SK-N-SH treated with all-trans-retinoic acid at 6 μM for 48 hours (cell line): ENCODE results near the gene SAMD3.
"Not testable (repeated sequence)": the region's sequence is repeated elsewhere in the genome, so short reads cannot be mapped to it uniquely, and the experiment has no call there.

Experiments used
- ARNTL ChIP-seq: fragments of 450-650 bp; formaldehyde crosslinking; IDR thresholded peaks from 2 replicates; pipeline ENCODE4 v1.5.0; 2020; ENCODE audit warnings: low read depth, mild to moderate bottlenecking, moderate library complexity, borderline replicate concordance
- BACH2 ChIP-seq: fragments of 250-450 bp; sonication (Bioruptor Pico); IDR thresholded peaks from 2 replicates; pipeline ENCODE4 v1.9.0; 2021; ENCODE audit warnings: mild to moderate bottlenecking, borderline replicate concordance
- CREB5 ChIP-seq: fragments of 250-450 bp; sonication (Bioruptor Pico); IDR thresholded peaks from 2 replicates; pipeline ENCODE4 v1.5.1; 2020; ENCODE audit warnings: low read depth, mild to moderate bottlenecking, moderate library complexity
- ESRRG ChIP-seq: fragments of 250-450 bp; sonication (Bioruptor Pico); IDR thresholded peaks from 2 replicates; pipeline ENCODE4 v1.6.1; 2021; ENCODE audit warnings: mild to moderate bottlenecking
- TOX ChIP-seq: fragments of 250-450 bp; sonication (Bioruptor Pico); IDR thresholded peaks from 2 replicates; pipeline ENCODE4 v1.8.0; 2021; ENCODE audit warnings: mild to moderate bottlenecking, moderate library complexity, borderline replicate concordance
- ZNF70 ChIP-seq: fragments of 450-650 bp; formaldehyde crosslinking; IDR thresholded peaks from 2 replicates; pipeline ENCODE4 v1.5.0; 2020; ENCODE audit warnings: mild to moderate bottlenecking, moderate library complexity
- TF ChIP-seq, protein P1 (sequence below): fragments of 250-450 bp; sonication (Bioruptor Pico); IDR thresholded peaks from 2 replicates; pipeline ENCODE4 v1.8.0; 2021; ENCODE audit warnings: low read depth, mild to moderate bottlenecking, moderate library complexity, borderline replicate concordance

DNA sequence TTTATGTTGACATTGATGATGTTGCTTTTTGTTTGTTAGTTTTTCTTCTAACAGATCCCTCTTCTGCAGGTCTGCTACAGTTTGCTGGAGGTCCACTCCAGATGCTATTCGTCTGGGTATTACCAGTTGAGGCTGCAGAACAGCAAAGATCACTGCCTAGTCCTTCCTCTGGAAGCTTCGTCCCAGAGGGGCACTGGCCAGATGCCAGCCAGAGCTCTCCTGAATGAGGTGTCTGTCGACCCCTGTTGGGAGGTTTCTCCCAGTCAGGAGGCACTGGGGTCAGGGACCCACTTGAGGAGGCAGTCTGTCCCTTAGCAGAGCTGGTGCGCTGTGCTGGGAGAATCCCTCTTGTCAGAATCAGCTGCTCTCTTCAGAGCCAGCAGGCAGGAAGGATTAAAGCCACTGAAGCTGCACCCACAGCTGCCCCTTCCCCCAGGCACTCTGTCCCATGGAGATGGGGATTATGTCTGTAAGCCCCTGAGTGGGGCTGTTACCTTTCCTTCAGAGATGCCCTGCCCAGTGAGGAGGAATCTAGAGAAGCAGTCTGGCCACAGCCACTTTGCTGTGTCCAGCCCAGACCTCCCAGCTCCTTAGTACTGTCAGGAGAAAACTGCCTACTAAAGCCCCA is 49.3 kb downstream of the SAMD3 start:
- TF ChIP-seq CREB5 (CRISPR knock-in tag); ARNTL (CRISPR knock-in tag); TOX; BACH2 (CRISPR knock-in tag); ZNF70; ESRRG (CRISPR knock-in tag): not testable (repeated sequence)
- TF ChIP-seq, protein P1, sequence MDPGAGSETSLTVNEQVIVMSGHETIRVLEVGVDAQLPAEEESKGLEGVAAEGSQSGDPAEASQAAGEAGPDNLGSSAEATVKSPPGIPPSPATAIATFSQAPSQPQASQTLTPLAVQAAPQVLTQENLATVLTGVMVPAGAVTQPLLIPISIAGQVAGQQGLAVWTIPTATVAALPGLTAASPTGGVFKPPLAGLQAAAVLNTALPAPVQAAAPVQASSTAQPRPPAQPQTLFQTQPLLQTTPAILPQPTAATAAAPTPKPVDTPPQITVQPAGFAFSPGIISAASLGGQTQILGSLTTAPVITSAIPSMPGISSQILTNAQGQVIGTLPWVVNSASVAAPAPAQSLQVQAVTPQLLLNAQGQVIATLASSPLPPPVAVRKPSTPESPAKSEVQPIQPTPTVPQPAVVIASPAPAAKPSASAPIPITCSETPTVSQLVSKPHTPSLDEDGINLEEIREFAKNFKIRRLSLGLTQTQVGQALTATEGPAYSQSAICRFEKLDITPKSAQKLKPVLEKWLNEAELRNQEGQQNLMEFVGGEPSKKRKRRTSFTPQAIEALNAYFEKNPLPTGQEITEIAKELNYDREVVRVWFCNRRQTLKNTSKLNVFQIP (CRISPR knock-in tag) = not testable (repeated sequence)
